Kidney capillary endothelial cell (primary cell): ENCODE results near the gene NRIP2.

Source experiments
- DNase-seq: peaks from one replicate; pipeline ENCODE4 v3.0.0-alpha.2; 2018; ENCODE audit warnings: low spot score

The NRIP2 gene

DNA sequence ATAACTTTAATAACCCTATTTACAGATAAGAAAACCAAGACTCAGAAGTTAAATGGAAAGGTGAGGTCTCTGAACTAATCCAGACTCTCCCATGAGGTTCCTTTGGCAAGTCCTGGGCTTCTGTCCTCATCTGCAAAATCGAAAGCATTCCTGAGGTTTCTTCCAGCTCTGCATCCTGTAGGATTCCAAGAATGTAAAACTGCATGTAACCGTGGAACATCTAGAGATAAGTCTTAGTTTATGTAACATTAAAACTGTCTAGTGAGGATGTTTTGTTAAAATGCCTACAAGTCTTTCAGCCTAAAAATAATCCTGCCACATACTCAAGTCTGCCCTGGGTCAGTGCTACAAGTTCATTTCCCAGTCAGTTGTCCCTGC is 29.7 kb downstream of the NRIP2 start:
- no peak for DNase-seq

DNA sequence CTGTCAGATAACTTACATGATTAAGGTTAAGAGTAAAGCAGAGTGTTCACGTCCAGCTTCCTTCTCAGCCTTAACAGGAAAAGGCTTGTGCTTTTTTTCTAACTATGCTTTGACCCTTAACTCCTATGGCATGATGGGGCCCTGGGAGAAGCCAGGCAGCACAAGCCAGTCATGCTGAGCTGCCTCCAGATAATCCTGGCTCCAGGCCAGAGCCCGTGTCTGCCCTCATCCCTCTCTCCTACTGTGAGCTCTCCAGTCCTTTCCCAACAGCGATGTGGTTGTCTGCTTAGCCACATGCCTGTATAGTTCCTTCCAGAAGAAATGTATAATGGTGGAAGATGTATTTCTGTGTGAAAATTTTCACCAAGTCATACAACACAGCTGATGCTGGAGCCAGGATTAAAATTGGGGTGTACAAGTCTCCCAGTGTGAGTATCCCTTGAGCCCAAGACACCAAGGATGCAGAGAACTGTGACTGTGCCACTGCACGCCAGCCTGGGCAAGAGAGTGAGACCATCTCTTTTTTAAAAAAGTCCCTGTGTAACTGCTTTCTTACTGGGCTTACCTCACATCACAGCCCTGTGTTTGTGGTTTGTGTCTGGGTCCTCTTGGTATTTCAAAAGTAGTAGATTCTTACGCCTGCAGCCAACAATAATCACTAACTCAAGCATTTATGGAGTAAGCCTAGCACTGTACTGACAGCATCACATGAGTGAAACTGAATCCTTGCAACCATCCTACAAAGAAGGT is 30.3 kb downstream of the NRIP2 start:
- DNase-seq, result no peak

DNA sequence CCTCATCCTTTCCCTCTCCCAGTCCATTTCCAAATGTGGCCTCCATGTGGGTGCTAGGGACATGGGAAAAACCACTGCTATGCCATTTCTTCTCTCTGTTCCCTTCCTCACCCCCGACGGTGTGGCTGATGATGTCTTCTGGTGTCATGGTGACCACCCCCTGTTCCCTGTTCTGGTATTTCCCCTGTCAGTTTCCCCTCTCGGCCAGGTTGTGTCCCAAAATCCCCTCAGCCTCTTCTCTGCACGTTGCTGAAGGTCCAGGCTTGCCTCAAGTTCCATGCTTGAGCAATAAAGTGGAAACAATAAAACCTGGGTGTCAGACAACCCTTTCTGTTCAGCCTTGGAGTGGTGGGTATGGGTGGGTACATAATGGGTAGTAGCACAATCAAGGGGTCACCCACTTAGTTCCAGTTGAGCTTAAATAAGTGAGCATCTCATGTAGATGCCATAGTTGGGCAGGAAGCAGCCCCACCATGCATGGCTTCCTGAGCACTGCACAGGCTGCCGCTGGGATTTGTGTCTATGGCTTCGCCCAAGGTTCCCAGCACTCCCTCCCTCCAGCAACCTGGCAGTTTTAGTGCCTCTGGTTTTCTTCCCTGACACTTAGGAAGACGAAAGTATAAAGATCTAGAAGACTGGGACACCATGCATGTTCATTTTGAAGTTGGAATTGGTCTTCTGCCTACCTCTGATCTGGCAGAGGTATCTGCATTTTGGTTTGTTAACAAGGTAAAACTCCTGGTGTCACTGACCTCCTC is 31.0 kb downstream of the NRIP2 start:
- DNase-seq, result no peak

DNA sequence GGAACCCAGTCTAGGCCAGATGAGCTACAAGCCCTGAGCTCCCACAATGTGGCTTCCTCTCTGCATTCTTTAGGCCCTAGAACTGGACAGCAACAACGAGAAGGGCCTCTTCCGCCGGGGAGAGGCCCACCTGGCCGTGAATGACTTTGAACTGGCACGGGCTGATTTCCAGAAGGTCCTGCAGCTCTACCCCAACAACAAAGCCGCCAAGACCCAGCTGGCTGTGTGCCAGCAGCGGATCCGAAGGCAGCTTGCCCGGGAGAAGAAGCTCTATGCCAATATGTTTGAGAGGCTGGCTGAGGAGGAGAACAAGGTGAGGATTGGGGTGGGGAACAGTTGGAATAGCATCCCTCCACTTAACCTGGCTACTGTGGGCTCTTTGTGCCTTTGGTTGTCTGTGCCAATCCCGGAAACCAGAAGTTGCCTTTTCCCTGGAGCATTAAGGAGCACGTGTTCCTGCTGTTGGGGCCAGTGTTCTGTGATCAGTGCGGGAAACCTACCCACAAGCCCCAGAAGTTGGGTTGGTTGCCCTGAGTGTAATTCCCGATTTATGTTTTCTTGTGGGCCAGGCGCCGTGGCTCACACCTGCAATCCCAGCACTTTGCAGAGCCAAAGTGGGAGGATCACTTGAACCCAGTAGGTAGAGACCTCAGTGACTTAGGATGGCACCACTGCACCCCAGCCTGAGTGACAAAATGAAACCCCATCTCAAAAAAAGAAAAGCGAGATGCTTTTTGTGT is 33.6 kb downstream of the NRIP2 start:
- DNase-seq, result no peak

DNA sequence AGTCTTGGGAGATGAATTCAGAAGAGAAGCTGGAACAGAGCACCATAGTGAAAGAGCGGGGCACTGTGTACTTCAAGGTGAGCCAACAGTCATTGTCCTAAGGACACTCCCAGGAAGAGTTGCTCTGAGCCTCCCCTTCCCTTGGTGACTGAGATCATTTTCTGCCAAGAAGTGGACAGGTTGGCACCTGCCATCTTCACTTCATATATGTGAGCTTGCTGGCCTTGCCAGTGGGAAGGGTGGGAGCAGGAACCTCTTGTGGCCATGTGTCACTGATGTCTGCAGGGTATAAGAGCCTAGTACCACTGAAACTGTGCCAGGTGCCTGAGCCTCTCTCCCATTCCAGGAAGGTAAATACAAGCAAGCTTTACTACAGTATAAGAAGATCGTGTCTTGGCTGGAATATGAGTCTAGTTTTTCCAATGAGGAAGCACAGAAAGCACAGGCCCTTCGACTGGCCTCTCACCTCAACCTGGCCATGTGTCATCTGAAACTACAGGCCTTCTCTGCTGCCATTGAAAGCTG is 34.7 kb downstream of the NRIP2 start:
- no peak for DNase-seq

DNA sequence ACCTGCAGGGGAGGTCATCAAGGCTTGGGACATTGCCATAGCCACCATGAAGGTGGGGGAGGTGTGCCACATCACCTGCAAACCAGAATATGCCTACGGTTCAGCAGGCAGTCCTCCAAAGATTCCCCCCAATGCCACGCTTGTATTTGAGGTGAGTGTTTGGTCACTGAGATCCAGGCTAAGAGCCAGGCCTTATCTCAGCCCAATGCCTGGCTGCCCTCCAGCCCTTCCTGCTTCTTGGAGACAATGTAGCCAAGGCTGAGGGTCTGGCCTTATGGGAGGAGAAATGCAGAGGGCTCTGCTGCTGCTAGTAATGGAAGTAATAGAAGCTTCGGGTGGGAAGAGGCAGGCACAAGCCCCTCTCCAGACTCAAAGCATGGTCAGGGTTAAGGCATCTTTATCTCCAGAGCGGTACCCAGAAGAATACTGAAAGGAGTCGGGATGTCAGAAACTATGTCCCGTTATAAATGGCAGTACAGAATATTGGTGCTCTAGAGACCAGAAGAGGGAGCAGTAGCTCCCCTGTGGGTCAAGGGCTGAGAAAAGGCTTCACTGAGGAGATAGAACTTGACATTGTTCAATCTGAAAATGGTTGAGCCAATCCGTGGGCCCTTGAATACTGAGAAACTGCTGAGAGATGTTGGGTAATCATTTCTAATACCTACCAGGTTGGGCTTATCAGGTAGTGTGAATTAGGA is 37.0 kb downstream of the NRIP2 start:
- DNase-seq, result no peak

DNA sequence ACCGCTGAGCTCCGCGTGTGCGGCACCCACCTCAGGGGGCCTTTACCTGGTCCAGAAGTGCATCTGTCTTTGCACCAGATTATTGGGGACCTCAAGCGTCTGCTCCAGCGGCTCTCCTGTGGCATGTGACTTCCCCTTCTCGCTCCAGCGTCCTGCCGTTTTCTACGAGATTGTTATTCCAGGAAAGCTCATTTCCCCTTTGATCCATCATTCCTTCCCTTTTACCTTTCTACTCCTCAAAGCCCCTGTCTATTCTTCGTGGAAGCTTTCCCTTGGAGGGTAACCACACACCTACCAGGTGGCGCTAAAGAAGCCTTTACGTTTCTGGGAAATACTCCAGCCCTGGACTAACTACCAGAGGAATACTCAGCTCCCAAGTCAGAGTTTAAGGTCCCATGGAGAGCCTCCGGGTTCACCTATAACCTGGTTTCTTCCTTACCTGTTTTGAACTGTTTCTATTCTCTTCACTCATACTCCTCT is 38.6 kb downstream of the NRIP2 start:
- no peak for DNase-seq

DNA sequence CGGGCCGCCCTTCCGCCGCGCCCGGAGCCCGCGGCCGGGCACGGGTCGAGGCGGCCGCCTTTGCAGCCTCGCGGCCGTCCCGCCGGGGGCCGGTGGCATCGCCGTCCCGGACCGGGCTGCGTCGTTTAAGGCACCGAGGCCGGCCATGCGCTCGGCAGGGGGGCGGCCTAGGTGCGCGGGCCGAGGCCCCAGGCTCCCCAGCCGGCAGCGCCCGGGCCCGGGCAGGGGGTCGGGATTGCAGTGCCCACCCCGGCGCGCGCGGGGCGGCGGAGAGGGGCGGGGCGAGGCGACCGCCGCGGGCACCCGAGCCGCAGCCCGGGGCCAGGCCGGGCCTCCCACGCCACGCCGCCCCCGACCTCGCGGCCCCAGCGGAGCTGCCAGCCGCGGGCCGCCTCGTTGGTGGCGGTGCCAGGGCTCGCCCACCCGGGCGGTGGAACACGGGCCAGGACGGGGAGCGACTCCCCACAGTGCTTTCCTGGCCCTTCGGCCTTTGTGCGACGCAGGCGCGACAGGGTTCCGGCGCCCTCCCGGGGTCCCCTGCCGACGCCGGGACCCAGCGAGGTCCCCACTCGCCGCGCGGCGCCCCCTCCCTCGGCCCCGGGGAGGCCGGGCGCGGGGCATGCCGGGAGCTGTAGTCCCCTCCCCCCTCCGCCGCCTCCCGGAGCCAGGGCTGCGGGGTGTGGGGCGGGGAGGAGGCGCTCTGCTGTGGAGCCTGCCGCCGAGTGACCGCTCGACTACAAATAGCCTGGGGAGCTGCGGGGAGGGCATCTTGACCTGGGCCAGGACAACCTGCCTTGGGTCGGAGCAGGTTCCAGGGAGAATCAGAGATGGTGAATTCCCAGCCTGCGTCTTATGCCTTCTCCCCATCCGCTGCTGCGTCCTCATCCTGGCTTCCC is 39.3 kb downstream of the NRIP2 start:
- DNase-seq, result peak; percentile 40

DNA sequence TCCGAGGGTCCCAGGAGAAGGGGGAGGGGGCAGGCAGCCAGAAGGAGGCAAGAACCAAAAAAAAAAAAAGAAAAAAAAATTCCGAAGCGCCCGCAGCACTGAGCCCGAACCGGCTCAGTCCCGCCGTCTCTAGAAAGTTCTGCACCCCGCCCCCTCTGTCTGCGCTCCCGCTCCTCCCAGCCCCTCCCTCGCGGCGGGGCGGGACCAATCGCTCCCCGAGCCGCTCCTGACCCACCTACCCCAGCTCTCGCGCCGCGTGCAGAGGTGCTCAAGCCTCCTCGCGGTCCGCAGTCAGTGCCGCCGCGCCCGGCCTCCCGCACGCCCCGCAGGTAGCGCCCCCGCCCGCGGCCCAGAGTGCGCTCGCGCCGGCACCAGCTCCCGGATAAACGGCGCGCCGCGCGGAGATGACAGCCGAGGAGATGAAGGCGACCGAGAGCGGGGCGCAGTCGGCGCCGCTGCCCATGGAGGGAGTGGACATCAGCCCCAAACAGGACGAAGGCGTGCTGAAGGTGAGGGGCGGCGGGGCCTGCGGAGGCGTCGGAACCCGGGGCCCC is 40.0 kb downstream of the NRIP2 start, which contains the start of gene FKBP4:
TSS of gene FKBP4 (plus strand) at position 235 of the 554 bp plus-strand sequence. CDS start at position 405, 170 bp downstream.
- DNase-seq, result peak; percentile 64

DNA sequence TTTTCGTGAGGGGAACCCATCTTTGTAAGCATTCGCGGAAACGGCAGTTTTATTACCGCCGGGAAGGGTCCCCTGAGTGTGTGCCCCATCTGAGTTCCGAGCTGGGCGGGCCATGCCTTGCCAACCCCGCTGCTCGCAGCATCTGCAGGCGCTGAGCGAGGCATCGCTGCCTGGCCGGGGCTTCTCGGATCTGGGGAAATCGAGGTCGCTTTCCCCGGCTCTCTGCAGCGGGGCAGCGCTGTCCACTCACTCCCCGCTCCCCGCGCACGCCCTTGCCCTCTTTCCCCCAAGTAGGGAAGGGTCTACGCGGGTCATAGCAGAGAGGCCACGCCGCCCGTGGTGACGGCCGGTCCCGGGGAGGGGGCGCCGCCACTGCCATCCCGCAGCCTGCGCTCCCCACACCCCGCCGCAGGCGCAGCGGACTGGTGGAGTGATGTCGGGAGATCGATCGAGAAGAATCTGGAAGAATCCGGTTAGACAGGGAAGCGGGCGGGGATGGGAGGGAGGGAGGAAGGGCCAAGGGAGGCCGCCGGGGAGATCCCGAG is 40.6 kb downstream of the NRIP2 start:
- DNase-seq, result no peak

DNA sequence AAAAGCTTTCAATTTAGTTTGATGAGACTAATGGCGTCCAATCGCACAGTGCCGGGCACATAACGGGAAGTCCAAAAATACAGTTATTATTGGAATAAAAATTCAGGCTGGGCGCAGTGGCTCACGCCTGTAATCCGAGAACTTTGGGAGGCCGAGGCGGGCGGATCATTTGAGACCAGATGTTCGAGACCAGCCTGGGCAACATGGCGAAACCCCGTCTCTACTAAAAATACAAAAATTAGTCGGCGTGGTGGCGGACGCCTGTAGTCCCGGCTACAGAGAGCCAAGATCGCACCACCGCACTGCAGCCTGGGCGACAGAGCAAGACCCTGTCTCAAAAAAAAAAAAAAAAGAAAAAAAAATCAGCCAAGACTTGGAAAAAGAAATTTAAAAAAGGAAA is 41.3 kb downstream of the NRIP2 start:
- DNase-seq, result no peak

DNA sequence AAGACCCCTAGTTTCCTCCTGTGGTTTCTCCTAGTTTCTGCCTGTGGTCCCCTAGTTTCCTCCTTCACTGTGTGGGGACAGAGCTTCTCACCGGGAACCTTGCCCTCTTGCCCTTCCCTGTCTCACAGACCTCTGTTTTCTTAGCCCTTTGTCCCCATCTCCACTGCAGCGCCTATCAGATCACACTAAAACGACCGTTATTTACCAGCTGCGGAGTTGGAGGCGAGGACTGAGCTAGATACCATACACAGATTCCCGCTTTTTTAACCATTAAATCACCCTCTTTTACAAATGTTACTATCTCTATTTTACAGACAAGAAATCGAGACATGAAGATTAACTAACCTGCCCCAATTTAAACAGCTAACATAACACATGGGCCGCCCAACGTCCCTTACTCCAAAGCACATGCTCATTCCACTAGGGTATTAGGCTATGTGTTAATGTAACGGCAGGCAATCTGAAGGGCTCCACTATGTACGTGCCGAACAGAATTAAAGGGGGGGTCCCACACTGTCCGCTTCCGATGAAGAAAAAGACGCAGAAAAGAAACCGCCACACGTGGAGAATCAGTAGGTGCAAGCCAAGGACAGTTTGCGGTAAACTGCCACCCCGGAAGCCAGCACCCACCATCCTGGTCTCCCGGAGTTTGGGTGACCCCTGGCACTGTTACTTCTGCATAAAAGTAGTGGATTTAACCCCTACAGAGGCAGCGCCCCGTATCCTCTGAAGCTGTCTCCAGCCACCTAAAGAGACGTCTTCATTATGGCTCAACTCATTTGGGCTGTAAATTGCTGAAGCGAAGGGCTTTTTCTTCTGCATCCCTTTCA is 41.9 kb downstream of the NRIP2 start:
- DNase-seq, result no peak

DNA sequence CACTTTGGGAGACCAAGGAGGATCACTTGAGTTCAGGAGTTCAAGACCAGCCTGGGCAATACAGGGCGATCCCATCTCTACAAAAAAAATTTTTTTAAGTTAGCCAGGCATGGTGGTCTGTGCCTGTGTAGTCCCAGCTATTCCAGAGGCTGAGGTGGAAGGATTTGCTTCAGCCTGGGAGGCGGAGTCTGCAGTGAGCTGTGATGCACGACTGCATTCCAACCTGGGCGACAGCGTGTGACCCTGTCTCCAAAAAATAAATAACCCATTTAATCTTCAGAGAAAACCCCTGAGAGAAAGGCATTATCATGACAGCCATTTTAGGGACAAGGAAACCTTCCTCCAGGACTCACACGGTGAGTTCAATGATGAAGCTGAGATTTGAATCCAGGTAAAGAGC is 43.7 kb downstream of the NRIP2 start:
- DNase-seq, result no peak

DNA sequence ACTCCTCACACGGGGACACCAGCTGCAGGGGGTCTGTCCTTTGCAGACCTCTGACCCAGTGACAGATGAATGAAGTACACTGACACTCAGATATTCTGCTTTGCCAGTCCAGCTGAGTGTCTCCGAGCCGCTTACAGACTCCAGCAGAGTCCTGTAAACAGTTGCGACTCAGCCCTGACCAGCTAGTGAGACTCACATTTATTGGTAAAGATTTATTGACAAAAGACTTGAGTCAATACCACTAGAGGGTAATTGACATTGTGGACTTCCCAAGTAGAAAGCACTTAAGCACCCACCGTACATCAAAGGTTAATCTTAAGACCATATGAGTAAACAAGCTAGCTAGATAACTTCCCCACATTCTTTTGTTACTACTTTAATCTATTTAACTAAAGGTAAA is 49.8 kb downstream of the NRIP2 start:
- no peak for DNase-seq

DNA sequence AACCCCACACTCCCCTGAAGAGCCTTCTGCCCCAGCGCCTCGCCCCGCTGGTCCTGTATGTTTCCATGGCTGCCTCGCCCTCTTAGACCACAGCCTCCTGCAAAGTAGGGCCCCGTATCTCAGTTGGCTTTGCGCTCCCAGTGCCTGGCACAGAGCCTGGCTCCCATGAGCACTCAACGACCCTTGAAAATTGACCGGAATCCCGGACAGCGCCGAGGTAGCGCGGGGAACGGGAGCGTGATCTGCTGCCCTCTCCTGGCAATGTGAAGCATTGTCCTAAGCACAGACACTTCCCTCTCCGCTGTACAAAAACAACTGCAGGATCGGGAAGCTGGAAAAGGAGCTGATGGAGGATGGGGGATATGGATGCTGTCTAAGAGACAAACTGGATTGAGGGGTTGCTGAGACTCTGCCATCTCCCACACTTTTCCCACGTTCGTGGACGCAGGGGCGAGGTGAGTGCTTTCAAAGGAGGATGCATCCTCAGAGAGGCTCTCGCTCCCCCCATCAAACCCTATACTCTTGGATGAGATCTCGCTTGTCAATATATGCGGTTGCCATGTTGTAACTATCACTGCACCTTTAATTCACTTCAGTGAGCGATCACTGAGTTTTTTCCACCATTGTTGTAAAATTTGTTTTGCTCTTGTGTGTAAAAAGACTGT is 50.8 kb downstream of the NRIP2 start:
- DNase-seq, result peak; percentile 36

DNA sequence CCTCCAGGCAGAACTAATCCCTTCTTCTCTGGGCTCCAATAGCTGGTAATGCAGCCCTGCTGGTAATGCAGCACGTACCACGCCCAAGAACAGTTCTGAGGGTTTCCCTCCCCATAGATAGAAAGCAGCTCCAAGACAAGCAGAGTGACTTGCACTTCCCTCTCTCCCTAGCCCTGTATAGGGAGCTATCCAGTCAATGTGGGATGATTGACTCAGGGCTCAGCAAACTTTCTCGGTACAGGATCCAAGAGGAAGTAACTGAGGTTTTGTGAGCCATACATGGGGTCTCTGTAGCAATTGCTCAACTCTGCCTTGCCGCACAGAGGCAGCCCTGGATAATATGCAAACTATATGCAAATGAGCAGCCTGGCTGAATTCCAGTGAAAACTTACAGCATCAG is 55.6 kb downstream of the NRIP2 start:
- DNase-seq, result no peak

DNA sequence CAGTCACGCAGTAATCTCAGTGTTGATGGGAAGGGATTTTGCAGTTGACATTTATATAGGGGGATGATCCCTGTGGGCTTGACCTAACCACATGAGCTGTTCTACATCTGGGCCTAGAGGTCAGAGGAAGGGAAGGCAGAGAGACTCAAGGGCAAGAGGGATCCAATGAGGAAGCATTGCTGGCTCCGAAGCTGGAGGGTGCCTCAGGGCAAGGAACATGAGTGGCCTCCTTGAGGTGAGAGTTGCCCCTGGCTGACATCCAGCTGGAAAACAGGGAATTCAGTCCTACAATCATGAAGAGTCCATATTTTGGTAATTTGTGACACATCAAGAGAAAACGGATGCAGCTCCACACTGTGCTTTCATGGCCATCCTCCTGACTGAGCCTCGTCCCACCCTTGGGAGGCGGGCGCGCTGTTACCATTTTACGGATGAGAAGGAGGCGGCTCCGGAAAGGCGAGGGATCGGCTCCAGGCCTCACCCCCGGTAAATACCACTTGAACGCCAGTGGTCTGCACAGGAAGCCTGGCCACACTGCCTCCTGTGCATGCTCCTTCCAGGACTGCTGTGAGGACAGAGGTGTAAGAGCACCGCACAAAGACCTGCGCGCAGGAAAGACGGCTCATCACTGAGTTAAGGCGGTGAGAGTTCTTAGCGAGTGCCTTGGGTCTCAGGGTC is 58.6 kb downstream of the NRIP2 start:
- no peak for DNase-seq

DNA sequence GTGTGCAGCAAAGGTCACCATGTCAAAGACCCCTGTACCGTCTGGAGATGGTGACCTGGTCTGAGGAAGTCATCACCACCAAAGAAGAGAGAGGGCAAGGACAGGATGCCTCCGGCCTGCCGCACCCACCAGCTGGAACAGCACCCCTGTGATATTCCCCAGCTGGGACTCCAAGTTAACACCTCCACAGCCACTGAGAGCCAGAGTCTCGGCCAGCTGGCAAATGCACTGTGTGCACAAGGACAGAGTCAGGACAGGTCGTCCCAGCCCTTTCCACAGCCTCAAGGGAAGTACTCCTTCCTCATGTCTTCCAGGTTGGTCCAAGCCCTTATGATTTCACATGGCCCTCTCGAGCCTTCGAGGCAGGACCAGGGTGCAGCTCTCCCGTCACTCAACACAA is 59.4 kb downstream of the NRIP2 start:
- no peak for DNase-seq
